B cell (primary cell): ENCODE data around the gene IL3RA. TPM values are rescaled to one million over a fixed set of nuclear protein-coding genes. Genes with fewer than 3 reads are reported as not detected.
"Not testable (repeated sequence)": the region's sequence is repeated elsewhere in the genome, so short reads cannot be mapped to it uniquely, and the experiment has no call there.

Source experiments
- ATAC-seq: fragments of 200-7000 bp; cut with Tn5 transposase; one replicate; pipeline ENCODE4 v1.10.0; 2021; ENCODE audit warnings: low read depth, mild to moderate bottlenecking, moderate number of reproducible peaks, moderate library complexity
- CTCF ChIA-PET: fragments of 350-600 bp; sonication (Branson Sonifier 250); formaldehyde crosslinking; loops from one replicate; lab custom pipeline; 2021; ENCODE audit warnings: antibody characterized with exemption, inconsistent platforms; lab: Charles Lee
- POLR2A ChIA-PET: fragments of 350-600 bp; sonication (Branson Sonifier 250); formaldehyde crosslinking; loops from one replicate; lab custom pipeline; 2021; ENCODE audit warnings: antibody characterized with exemption; lab: Charles Lee
- DNase-seq: peaks from one replicate; pipeline ENCODE4 v3.0.0; 2013
- H2AFZ ChIP-seq: 2 replicates; pipeline ENCODE4 v1.6.1; 2012; ENCODE audit warnings: mild to moderate bottlenecking, low read depth, low read length; ENCODE audit not compliant: insufficient read depth, poor library complexity, severe bottlenecking
- H3K27ac ChIP-seq, 2 donors: 1 replicate in 1 of 2; 2 replicates in 1 of 2; pipeline ENCODE4 v1.5.1; 2012 to 2013; ENCODE audit warnings: low read length in 2 of 2, mild to moderate bottlenecking in 2 of 2, moderate library complexity in 1 of 2
- H3K27me3 ChIP-seq, 4 experiments: fragments of 200-600 bp in 1 of 4; sonication (generic) in 1 of 4; replicated peaks in 1 of 4; 1 replicate in 2 of 4; 2 replicates in 2 of 4; pipeline versions ENCODE4 v1.6.1 to v1.7.0; 2013 to 2016; ENCODE audit warnings: low read length in 3 of 4, mild to moderate bottlenecking in 2 of 4, mixed read lengths in 1 of 4, moderate library complexity in 1 of 4; ENCODE audit not compliant: insufficient read depth in 4 of 4, control insufficient read depth in 3 of 4; ENCODE audit errors: control extremely low read depth in 1 of 4
- H3K36me3 ChIP-seq, 2 experiments: replicated peaks in 1 of 2; 1 replicate in 1 of 2; 2 replicates in 1 of 2; pipeline versions ENCODE4 v1.6.1 to v1.7.1; 2013; ENCODE audit warnings: low read length in 1 of 2; ENCODE audit not compliant: insufficient read depth in 2 of 2, control insufficient read depth in 1 of 2; ENCODE audit errors: control extremely low read depth in 1 of 2, extremely low read depth in 1 of 2
- H3K4me1 ChIP-seq, 2 donors: fragments of 200-600 bp in 1 of 2; sonication (generic) in 1 of 2; 1 replicate in 1 of 2; 2 replicates in 1 of 2; pipeline versions ENCODE4 v1.5.1 to v1.6.1; 2013 to 2017; ENCODE audit warnings: low read length in 2 of 2; ENCODE audit not compliant: control insufficient read depth in 2 of 2, insufficient read depth in 2 of 2
- H3K4me2 ChIP-seq: replicated peaks from 2 replicates; pipeline ENCODE3; 2012; ENCODE audit warnings: mild to moderate bottlenecking, low read depth, low read length; ENCODE audit not compliant: poor library complexity, severe bottlenecking
- H3K4me3 ChIP-seq, 5 experiments: fragments of 200-600 bp in 1 of 5; sonication (generic) in 1 of 5; 1 replicate in 3 of 5; 2 replicates in 2 of 5; pipeline versions ENCODE4 v1.5.1 to v1.7.0; 2011 to 2016; ENCODE audit warnings: low read length in 4 of 5, mild to moderate bottlenecking in 4 of 5, low read depth in 2 of 5, control low read depth in 1 of 5, moderate library complexity in 1 of 5; ENCODE audit not compliant: insufficient read depth in 1 of 5; ENCODE audit errors: control extremely low read depth in 1 of 5, extremely low read depth in 1 of 5
- H3K79me2 ChIP-seq: fragments of 200-600 bp; sonication (generic); one replicate; pipeline ENCODE4 v1.6.0; 2016; ENCODE audit warnings: low read length; ENCODE audit not compliant: control insufficient read depth, insufficient read depth
- H3K9ac ChIP-seq: fragments of 200-600 bp; sonication (generic); 2 replicates; pipeline ENCODE4 v1.6.1; 2017; ENCODE audit warnings: mild to moderate bottlenecking, low read length, moderate library complexity
- H3K9me3 ChIP-seq, 3 donors: one replicate each; pipeline versions ENCODE4 v1.6.1 to v1.7.1; 2013; ENCODE audit warnings: low read length in 2 of 3; ENCODE audit not compliant: control insufficient read depth in 2 of 3, insufficient read depth in 1 of 3; ENCODE audit errors: control extremely low read depth in 1 of 3
- H4K20me1 ChIP-seq: 2 replicates; pipeline ENCODE4 v1.6.0; 2012; ENCODE audit warnings: mild to moderate bottlenecking, low read length; ENCODE audit not compliant: insufficient read depth, control insufficient read depth, poor library complexity, severe bottlenecking
- H3K27ac Mint-ChIP-seq: one replicate; pipeline ENCODE4 v1.8.0; 2021; ENCODE audit warnings: mixed read lengths
- H3K27me3 Mint-ChIP-seq: one replicate; pipeline ENCODE4 v1.8.0; 2021; ENCODE audit warnings: mixed read lengths
- H3K4me1 Mint-ChIP-seq: one replicate; pipeline ENCODE4 v1.8.0; 2021; ENCODE audit warnings: mixed read lengths
- H3K4me3 Mint-ChIP-seq: one replicate; pipeline ENCODE4 v1.8.0; 2021; ENCODE audit warnings: mixed read lengths
- H3K9me3 Mint-ChIP-seq: one replicate; pipeline ENCODE4 v1.8.0; 2022; ENCODE audit warnings: mixed read lengths; ENCODE audit not compliant: insufficient read depth
- EZH2 ChIP-seq: IDR thresholded peaks from 2 replicates; pipeline ENCODE4 v1.6.1; 2012; ENCODE audit warnings: borderline replicate concordance, low read depth, mild to moderate bottlenecking, moderate library complexity, low read length; ENCODE audit not compliant: insufficient read depth, poor library complexity, severe bottlenecking
- WGBS: methylation state at CpG from one replicate; pipeline ENCODE4 v1.1.5; 2013; ENCODE audit warnings: missing lambda C conversion rate; ENCODE audit not compliant: insufficient coverage; 5-methylcytosine and 5-hydroxymethylcytosine counted together
- intact Hi-C: fragments of 100-400 bp; cut with micrococcal nuclease; formaldehyde crosslinking; loops from one replicate; pipeline ENCODE4 v1.10.0; 2022
- polyA plus RNA-seq: library from polyadenylated mRNA; depleted of rRNA; stranded (reverse); fragments of >200 nt; gene quantifications from 2 replicates; pipeline ENCODE4 v1.2.3, GENCODE V29; 2012
- total RNA-seq, 2 donors: library from RNA; stranded (reverse); fragments of 120-200 nt in 1 of 2; gene quantifications; 1 replicate in 1 of 2; 2 replicates in 1 of 2; pipeline versions ENCODE4 v1.2.3 to v1.2.4, GENCODE V29; 2013 to 2022
- TF ChIP-seq, protein P1 (sequence below): fragments of 200-600 bp; IDR thresholded peaks from one replicate; pipeline ENCODE4 v1.8.0; 2022; ENCODE audit warnings: antibody characterized with exemption, mild to moderate bottlenecking

IL3RA gene
- total and polyA plus RNA-seq, 2 donors (not counting 1 experiment from before 2014, with no cell fraction given), result 1.6 to 31.6 TPM

DNA sequence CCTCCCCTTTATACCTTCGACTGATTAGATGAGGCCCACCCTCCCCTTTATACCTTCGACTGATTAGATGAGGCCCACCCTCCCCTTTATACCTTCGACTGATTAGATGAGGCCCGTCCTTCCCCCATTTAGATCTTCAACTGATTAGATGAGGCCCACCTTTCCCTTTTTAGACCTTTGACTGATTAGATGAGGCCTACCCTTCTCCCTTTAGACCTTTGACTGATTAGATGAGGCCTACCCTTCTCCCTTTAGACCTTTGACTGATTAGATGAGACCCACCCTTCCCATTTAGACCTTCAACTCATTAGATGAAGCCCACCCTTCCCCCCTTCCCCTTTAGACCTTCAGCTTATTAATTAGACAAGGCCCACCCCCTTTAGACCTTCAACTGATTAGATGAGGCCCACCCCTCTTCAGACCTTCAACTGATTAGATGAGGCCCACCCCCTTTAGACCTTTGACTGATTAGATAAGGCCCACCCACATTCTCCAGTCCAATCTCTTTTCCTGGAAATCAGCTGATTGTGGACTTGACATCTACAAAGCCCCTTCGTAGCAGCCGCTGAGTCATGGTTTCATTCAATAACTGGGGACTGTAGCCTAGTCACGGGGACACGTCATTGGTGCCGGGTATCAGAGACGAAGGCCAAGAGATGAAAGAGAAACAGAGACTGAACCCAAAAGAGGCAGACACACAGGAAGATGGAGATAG, 28.8 kb upstream of the IL3RA start:
- no peak overlapping the region for H3K4me3 ChIP-seq
- H3K4me1 ChIP-seq, result no peaks in the 10 kb centered on the region
- H3K4me2 ChIP-seq, result no peak overlapping the region
- peaks cover 0 to 12% (median 7%) of the 10 kb centered on the region in 3 donors for H3K9me3 ChIP-seq
- H3K36me3 ChIP-seq, result no peaks in the 10 kb centered on the region
- H3K9ac ChIP-seq, result no peak overlapping the region
- H3K4me3 Mint-ChIP-seq, result no peak overlapping the region
- no peak overlapping the region for H2AFZ ChIP-seq
- no peaks in the 10 kb centered on the region for H3K79me2 ChIP-seq
- no peaks in the 10 kb centered on the region for H3K9me3 Mint-ChIP-seq
- ChIA-PET POLR2A (no interaction called here), CTCF (no interaction called here)
- H3K27ac ChIP-seq, result no peak overlapping the region
- TF ChIP-seq, protein P1, sequence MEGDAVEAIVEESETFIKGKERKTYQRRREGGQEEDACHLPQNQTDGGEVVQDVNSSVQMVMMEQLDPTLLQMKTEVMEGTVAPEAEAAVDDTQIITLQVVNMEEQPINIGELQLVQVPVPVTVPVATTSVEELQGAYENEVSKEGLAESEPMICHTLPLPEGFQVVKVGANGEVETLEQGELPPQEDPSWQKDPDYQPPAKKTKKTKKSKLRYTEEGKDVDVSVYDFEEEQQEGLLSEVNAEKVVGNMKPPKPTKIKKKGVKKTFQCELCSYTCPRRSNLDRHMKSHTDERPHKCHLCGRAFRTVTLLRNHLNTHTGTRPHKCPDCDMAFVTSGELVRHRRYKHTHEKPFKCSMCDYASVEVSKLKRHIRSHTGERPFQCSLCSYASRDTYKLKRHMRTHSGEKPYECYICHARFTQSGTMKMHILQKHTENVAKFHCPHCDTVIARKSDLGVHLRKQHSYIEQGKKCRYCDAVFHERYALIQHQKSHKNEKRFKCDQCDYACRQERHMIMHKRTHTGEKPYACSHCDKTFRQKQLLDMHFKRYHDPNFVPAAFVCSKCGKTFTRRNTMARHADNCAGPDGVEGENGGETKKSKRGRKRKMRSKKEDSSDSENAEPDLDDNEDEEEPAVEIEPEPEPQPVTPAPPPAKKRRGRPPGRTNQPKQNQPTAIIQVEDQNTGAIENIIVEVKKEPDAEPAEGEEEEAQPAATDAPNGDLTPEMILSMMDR, result no peak
- no peak for TF ChIP-seq EZH2
- no peaks in the 10 kb centered on the region for H3K27me3 ChIP-seq
- H3K27me3 Mint-ChIP-seq, result no peaks in the 10 kb centered on the region
- DNase-seq (no peak), ATAC-seq (no peak)
- H3K27ac Mint-ChIP-seq, result no peak overlapping the region
- H3K4me1 Mint-ChIP-seq, result no peaks in the 10 kb centered on the region
- 88% methylated on average over 10 of the region's 10 CpGs for WGBS
- intact Hi-C loops, result no loop called here
- H4K20me1 ChIP-seq, result no peaks in the 10 kb centered on the region

DNA sequence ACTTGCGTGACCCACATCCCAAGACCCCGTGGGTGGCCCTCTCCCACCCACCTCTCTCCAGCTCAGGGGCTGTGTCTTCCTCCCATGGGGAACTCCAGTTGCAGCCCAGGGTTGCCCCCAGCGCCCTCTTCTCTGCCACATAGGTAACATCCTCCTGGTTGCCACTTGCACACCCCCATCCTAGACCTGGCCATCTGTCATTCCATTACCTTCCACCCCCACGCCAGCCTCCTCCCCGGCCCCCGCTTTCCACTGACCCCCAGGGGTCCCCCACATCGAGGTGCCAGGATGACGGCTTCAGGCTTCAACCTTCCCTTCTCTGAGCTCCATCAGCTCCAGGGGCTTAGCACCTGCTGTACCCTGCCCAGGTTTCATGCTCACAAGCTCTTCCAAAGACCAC, 28.1 kb upstream of the IL3RA start:
- Mint-ChIP-seq H3K27ac (no peak overlapping the region), H3K9me3 (no peaks in the 10 kb centered on the region), H3K27me3 (no peaks in the 10 kb centered on the region), H3K4me1 (no peaks in the 10 kb centered on the region), H3K4me3 (no peak overlapping the region)
- ATAC-seq (no peak), DNase-seq (no peak)
- no peak overlapping the region for H2AFZ ChIP-seq
- CTCF ChIA-PET, result no interaction called here
- H3K27me3 ChIP-seq, result no peaks in the 10 kb centered on the region
- no peak for TF ChIP-seq EZH2
- TF ChIP-seq, protein P1, result no peak
- H3K79me2 ChIP-seq, result no peaks in the 10 kb centered on the region
- POLR2A ChIA-PET, result no interaction called here
- 82% methylated on average over 6 of the region's 8 CpGs for WGBS
- no peak overlapping the region for H3K4me2 ChIP-seq
- H3K4me3 ChIP-seq, result no peak overlapping the region
- H3K4me1 ChIP-seq, result no peaks in the 10 kb centered on the region
- H4K20me1 ChIP-seq, result no peaks in the 10 kb centered on the region
- intact Hi-C loops, result no loop called here
- H3K36me3 ChIP-seq, result no peaks in the 10 kb centered on the region
- H3K9me3 ChIP-seq, result peaks cover 0 to 12% (median 7%) of the 10 kb centered on the region in 3 donors
- H3K9ac ChIP-seq, result no peak overlapping the region
- no peak overlapping the region for H3K27ac ChIP-seq

DNA sequence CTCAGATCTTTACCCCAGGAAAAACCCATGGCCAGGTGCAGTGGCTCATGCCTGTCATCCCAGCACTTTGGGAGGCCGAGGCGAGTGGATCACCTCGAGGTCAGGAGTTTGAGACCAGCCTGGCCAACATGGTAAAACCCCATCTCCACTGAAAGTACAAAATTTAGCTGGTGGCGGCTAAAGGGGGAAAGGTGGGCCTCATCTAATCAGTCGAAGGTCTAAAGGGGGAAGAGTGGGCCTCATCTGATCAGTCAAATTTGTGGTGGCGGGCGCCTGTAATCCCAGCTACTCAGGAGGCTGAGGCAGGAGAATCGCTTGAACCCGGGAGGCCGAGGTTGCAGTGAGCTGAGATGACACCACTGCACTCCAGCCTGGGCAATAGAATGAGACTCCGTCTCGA, 27.7 kb upstream of the IL3RA start:
- H3K27me3 Mint-ChIP-seq, H3K4me1 ChIP-seq, H3K27ac ChIP-seq, H3K4me2 ChIP-seq, H3K9ac ChIP-seq, H3K4me3 Mint-ChIP-seq, CTCF ChIA-PET, H3K36me3 ChIP-seq, H3K27ac Mint-ChIP-seq, DNase-seq, H3K4me1 Mint-ChIP-seq, H3K4me3 ChIP-seq, H2AFZ ChIP-seq, intact Hi-C loops, POLR2A ChIA-PET, H3K9me3 Mint-ChIP-seq, ATAC-seq, H4K20me1 ChIP-seq, H3K27me3 ChIP-seq, H3K79me2 ChIP-seq: not testable (repeated sequence)
- WGBS, result 83% methylated on average over 10 of the region's 12 CpGs
- H3K9me3 ChIP-seq, result peaks cover 0 to 13% (median 7%) of the 10 kb centered on the region in 3 donors
